Neuron (in vitro differentiated cells): ENCODE results near the gene SON.
"Not testable (repeated sequence)": the region's sequence is repeated elsewhere in the genome, so short reads cannot be mapped to it uniquely, and the experiment has no call there.

ENCODE experiments used
- H2AFZ ChIP-seq: one replicate; pipeline ENCODE4 v1.6.1; 2013; ENCODE audit warnings: low read depth, mild to moderate bottlenecking, inconsistent platforms, low read length, moderate library complexity
- H3K27me3 ChIP-seq: one replicate; pipeline ENCODE4 v1.6.1; 2013; ENCODE audit warnings: low read length; ENCODE audit not compliant: insufficient read depth
- H3K36me3 ChIP-seq: one replicate; pipeline ENCODE4 v1.6.1; 2013; ENCODE audit warnings: low read length; ENCODE audit not compliant: insufficient read depth
- H3K4me1 ChIP-seq: one replicate; pipeline ENCODE4 v1.6.1; 2013; ENCODE audit warnings: low read length; ENCODE audit not compliant: insufficient read depth
- H3K4me3 ChIP-seq: 2 replicates; pipeline ENCODE4 v1.5.1; 2013; ENCODE audit warnings: mild to moderate bottlenecking, low read length, moderate library complexity
- H3K9me3 ChIP-seq: one replicate; pipeline ENCODE4 v1.6.1; 2013; ENCODE audit warnings: low read length

Gene SON

GRCh38 chr21:33542640-33543504 is at the start of gene SON:
Gene SON, plus strand, starts transcription at chr21:33543038. Its CDS starts 55 bp downstream, at chr21:33543093.
- Histone ChIP-seq H3K9me3 (no peaks in the 10 kb centered on the region), H3K4me3 (peak within 1 kb of the TSS; percentile 86), H3K4me1 (peaks cover 25% of the 10 kb centered on the region), H3K36me3 (peaks cover 25% of the 10 kb centered on the region), H2AFZ (peak within 1 kb of the TSS; percentile 57), H3K27me3 (no peaks in the 10 kb centered on the region)

GRCh38 chr21:33493756-33494155 is 49.1 kb upstream of the SON start:
- Histone ChIP-seq H3K36me3 (no peaks in the 10 kb centered on the region), H3K27me3 (no peaks in the 10 kb centered on the region)

GRCh38 chr21:33495743-33496142 is 47.1 kb upstream of the SON start:
- no peaks in the 10 kb centered on the region for H3K9me3 ChIP-seq
- no peaks in the 10 kb centered on the region for H3K36me3 ChIP-seq
- H3K4me1 ChIP-seq = peaks cover 4% of the 10 kb centered on the region
- H3K4me3 ChIP-seq = no peak overlapping the region
- no peaks in the 10 kb centered on the region for H3K27me3 ChIP-seq
- H2AFZ ChIP-seq = no peak overlapping the region

More at GRCh38 chr21:33493756-33494155, 49.1 kb upstream of the SON start:
- no peak overlapping the region for H3K4me3 ChIP-seq
- peaks cover 5% of the 10 kb centered on the region for H3K4me1 ChIP-seq
- H2AFZ ChIP-seq = no peak overlapping the region
- no peaks in the 10 kb centered on the region for H3K9me3 ChIP-seq

- Histone ChIP-seq H3K27me3 (no peaks in the 10 kb centered on the region), H3K9me3 (no peaks in the 10 kb centered on the region), H3K36me3 (no peaks in the 10 kb centered on the region), H3K4me1 (no peaks in the 10 kb centered on the region), H3K4me3 (no peak overlapping the region), H2AFZ (no peak overlapping the region)
Observed at GRCh38 chr21:33496345-33496744, 46.5 kb upstream of the SON start.

GRCh38 chr21:33505833-33506232 is 37.0 kb upstream of the SON start:
- peaks cover 5% of the 10 kb centered on the region for H3K9me3 ChIP-seq
- no peaks in the 10 kb centered on the region for H3K4me1 ChIP-seq
- no peak overlapping the region for H2AFZ ChIP-seq
- H3K4me3 ChIP-seq = no peak overlapping the region
- peaks cover 59% of the 10 kb centered on the region for H3K36me3 ChIP-seq
- no peaks in the 10 kb centered on the region for H3K27me3 ChIP-seq

- peaks cover 68% of the 10 kb centered on the region for H3K36me3 ChIP-seq
- not testable (repeated sequence) for H2AFZ ChIP-seq, H3K27me3 ChIP-seq, H3K4me1 ChIP-seq, H3K4me3 ChIP-seq, H3K9me3 ChIP-seq
Observed at GRCh38 chr21:33507003-33507402, 35.8 kb upstream of the SON start.

- no peaks in the 10 kb centered on the region for H3K27me3 ChIP-seq
- no peak overlapping the region for H3K4me3 ChIP-seq
- H3K9me3 ChIP-seq = peaks cover 6% of the 10 kb centered on the region
- no peaks in the 10 kb centered on the region for H3K4me1 ChIP-seq
- no peak overlapping the region for H2AFZ ChIP-seq
- H3K36me3 ChIP-seq = peaks cover 68% of the 10 kb centered on the region
Observed at GRCh38 chr21:33510826-33511225, 32.0 kb upstream of the SON start.

GRCh38 chr21:33511639-33512038 is 31.2 kb upstream of the SON start:
- Histone ChIP-seq H3K27me3 (no peaks in the 10 kb centered on the region), H3K9me3 (peaks cover 6% of the 10 kb centered on the region), H2AFZ (no peak overlapping the region), H3K4me3 (no peak overlapping the region), H3K4me1 (no peaks in the 10 kb centered on the region), H3K36me3 (peaks cover 72% of the 10 kb centered on the region)

- Histone ChIP-seq H2AFZ (no peak overlapping the region), H3K9me3 (peaks cover 3% of the 10 kb centered on the region), H3K4me1 (no peaks in the 10 kb centered on the region), H3K4me3 (no peak overlapping the region), H3K36me3 (peaks cover 75% of the 10 kb centered on the region), H3K27me3 (no peaks in the 10 kb centered on the region)
Observed at GRCh38 chr21:33512481-33512880, 30.4 kb upstream of the SON start.

- Histone ChIP-seq H2AFZ (no peak overlapping the region), H3K36me3 (peaks cover 69% of the 10 kb centered on the region), H3K4me1 (no peaks in the 10 kb centered on the region), H3K4me3 (no peak overlapping the region), H3K9me3 (peaks cover 3% of the 10 kb centered on the region), H3K27me3 (no peaks in the 10 kb centered on the region)
Observed at GRCh38 chr21:33514229-33514628, 28.6 kb upstream of the SON start.

GRCh38 chr21:33518899-33519298 is 23.9 kb upstream of the SON start:
- H3K9me3 ChIP-seq = no peaks in the 10 kb centered on the region
- H3K36me3 ChIP-seq = peaks cover 54% of the 10 kb centered on the region
- H3K27me3 ChIP-seq = no peaks in the 10 kb centered on the region
- no peaks in the 10 kb centered on the region for H3K4me1 ChIP-seq
- no peak overlapping the region for H2AFZ ChIP-seq
- no peak overlapping the region for H3K4me3 ChIP-seq

- Histone ChIP-seq H3K9me3 (no peaks in the 10 kb centered on the region), H3K4me3 (no peak overlapping the region), H3K4me1 (no peaks in the 10 kb centered on the region), H2AFZ (no peak overlapping the region), H3K36me3 (peaks cover 50% of the 10 kb centered on the region), H3K27me3 (no peaks in the 10 kb centered on the region)
Observed at GRCh38 chr21:33522297-33522952, 20.4 kb upstream of the SON start.

- Histone ChIP-seq H3K4me3 (no peak overlapping the region), H3K4me1 (no peaks in the 10 kb centered on the region), H3K36me3 (peaks cover 49% of the 10 kb centered on the region), H3K9me3 (no peaks in the 10 kb centered on the region), H2AFZ (no peak overlapping the region), H3K27me3 (no peaks in the 10 kb centered on the region)
Observed at GRCh38 chr21:33522953-33523349, 19.9 kb upstream of the SON start.
